Mesenteric fat pad (tissue), 1 donor: ENCODE data around the gene DGKG. TPM values are rescaled to one million over a fixed set of nuclear protein-coding genes. Genes with fewer than 3 reads are reported as not detected.

Source experiments
- DNase-seq: peaks from one replicate; pipeline ENCODE4 v3.0.0-alpha.2; 2020; ENCODE audit warnings: low spot score
- total RNA-seq: library from RNA; stranded (reverse); fragmentation: NEBNext Ultra II Directional; extraction: Animal tissue kit (Norgen Biotek cat#: 25700); gene quantifications from one replicate; pipeline ENCODE4 v1.2.1, GENCODE V29; 2021
- donor health status: DM: yes; HTN: yes; CAD: no.

The DGKG gene
- total RNA-seq, 1 donor from 2014 or later, result 1.7 TPM

DNA sequence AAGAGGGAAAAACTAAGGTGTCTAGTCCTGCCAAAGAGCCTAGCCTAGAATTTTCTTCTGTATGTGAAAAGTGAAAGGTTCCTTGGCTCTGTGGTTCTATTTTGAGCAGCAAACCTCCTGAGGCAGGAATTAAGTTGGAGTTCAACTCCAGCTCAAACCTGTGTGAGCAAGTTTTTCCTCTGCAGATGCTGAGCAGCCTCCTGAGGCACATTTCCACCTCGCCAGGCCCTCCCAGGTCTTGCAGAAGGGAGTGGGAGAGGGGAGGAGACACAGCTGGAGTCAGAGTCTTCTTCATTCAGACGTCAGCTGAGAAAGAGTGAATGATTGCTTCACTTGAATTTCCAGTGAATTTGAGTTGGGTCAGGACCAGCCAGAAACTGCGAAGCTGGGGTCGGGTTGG lies 183.6 kb downstream of the DGKG start:
- no peak for DNase-seq

DNA sequence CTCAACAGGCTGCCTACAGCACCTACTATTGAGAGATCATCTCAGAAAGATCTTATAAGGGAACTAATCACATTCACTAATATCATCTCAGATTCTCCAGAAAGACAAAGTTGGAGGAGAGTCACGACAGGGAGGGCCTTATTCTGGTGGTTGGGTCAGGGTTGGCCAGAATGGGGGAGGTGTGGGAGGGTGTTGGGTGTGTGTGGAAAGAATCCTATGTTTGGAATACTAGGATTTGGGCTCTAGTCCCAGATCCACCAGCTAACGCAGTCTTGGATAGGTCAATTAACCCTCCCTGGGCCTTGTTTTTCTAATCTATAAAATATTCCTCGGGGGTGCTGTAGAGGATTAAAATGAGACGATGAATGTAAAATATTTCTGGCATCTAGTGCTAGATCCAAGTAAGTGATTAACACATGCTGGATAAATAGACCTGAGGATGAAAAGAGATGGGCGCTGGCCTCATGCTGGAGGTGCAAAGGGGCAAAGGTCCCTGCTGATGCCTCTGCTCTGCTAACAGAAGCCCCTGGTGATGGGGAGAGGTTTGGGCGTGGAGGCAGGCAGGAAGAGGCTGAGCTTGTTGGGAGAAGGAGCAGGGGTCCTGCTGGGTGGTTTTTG lies 185.6 kb downstream of the DGKG start:
- DNase-seq, result no peak

DNA sequence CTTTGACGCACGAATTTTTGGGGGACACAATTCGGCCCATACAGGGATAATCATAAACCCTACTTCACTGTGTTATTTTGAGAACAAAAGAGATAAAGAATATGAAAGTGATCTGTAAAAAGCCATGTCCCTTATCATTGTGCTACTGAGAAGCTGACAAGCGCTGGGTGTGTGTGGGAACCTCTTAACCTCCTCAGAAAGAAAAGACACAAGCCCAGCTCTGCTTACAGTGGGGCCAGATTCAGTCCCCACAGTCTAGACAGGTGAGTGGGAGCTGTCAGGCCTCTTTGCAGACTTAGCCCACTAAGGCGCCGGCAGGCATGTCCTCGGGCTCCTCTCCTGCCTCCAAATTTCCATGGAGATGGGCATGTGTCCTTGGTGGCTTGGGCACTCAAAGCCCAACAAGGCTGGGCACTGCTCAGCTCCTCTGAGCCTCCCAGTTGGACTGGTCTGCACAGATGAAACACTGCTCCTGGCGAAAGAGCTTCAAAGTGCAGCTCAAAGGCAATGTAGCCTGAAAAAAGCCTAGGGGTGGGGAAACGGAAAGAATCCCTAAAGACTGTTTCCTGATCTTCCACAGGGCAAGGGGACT lies 188.7 kb downstream of the DGKG start:
- DNase-seq, result no peak

- DNase-seq, result no peak
Measured at GRCh38 chr3:186172353-186172752, 189.7 kb downstream of the DGKG start.

GRCh38 chr3:186171521-186171920 lies 190.5 kb downstream of the DGKG start:
- DNase-seq, result no peak

DNA sequence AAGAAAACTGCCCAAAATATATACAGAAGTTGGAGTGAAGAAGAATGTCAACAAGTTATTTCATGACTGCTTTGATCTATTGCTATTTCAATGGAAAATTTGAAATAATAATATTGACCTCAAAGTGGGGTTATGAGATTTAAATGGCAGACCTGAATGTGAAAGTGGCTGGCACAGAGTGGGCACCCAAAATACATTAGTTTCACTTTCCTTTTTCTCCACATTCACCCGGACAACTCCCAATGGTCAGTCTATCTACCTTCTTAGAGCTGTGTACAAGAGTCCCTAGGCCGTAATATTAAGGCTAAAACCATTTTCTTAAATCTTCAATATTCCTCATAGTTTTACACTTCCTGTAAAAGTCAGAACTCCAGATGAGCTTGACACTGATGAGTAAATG lies 191.5 kb downstream of the DGKG start:
- no peak for DNase-seq

DNA sequence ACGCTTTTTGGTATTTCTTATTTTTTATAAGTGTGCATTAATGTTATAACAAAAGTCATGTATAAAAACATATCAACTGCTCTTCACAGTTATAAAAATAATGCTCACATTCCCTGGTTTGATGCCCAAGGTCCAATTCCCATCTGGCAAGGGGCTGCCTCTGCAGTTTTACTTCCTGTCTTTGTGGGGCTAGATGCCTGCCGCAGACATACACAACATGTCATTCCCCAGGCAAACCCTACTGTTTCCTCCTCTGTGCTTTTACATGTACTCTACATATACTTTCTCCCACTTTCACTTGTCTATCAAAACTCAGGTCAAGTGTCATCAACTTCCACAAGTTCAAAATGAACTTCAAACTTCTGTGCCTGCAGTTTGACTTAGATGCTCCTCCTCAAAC lies 192.7 kb downstream of the DGKG start:
- DNase-seq, result no peak

DNA sequence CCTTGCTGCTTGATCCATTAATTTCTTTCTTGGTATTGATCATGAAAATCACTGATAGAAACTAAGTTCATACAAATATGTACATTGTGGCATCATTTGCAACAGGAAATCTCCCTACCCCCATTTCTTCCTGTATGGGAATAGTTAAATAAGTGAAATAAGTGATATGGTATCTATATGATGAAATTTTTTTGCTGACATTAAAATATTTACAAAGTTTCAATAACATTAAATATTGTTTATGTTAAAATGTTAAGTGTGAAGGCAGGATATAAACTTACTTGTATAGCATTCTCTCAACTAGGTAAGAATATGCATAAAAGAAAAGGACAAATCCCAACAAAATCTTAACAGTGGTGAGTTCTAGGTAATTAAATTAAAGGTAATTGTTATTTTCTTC lies 193.1 kb downstream of the DGKG start:
- no peak for DNase-seq

DNA sequence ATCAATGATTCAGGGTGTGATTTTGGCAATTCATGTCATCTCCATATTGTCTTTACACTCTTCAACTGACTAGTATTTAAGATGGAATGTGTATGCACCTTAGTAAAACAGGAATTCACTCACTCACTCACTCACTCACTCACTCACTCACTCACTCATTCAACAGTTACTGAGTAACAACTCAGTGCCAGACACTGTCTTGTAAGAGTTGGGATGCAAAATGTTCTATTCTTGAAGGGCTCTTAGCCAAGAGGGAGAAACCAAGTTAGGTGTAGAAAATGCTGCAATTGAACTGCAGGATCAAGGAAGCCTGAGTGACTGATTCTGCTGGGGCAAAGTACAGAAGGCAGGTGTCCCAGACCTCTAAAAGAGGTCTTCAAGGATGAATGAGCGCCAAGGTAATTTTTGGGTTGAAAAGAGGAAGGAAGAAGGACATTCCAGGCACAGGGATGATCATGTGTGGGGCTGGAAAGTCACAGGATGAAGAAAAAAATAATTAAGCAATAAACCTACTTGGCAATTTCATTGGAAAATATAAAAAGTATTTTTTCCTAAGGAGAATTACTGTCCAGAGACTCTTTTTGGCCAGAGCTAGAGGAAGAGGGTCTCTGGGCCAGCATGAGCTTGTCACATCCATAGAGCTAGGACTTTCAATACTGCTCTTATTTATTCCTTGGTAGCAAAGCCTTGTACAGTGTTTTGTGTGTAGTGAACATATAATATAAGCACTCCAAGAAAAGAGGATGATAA lies 194.2 kb downstream of the DGKG start:
- DNase-seq, result no peak

GRCh38 chr3:186166491-186167288 lies 195.3 kb downstream of the DGKG start:
- no peak for DNase-seq

DNA sequence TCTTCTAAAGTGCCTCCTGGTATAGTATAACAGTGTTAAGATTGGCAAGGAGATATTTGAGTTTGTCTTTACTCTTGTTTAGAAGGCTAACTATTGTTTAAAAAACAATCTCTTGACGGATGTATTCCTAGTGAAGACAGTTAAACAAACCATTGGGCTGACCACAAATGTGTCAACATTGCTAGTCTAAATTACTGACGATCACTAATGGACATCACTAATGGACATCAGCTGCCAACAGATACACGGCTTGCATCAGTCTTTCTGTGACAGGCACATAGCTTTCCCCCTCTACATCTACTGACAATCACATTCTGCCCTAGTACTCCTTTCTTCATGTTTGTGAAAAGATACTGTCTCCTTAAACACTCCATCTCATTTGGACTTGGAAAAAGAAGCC lies 196.0 kb downstream of the DGKG start:
- no peak for DNase-seq

DNA sequence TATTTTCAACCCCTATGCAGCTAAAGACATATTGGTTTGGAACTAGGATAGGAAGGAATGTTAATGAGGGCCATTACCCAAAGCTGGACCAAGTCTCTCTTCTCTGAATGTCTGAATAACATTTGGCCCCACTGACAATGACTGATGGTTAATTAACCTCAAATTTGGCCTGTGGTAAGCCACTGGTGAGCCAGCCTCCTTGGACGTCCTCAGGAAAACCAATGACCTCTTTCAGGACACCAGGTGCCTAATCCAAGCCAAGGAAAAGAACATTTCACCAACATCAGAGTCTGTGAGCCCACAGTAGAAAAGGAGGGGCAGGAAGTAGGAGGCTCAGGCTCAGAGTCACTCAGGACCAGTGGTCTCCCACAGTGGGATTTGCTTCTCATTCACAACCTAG lies 196.7 kb downstream of the DGKG start:
- DNase-seq, result no peak

DNA sequence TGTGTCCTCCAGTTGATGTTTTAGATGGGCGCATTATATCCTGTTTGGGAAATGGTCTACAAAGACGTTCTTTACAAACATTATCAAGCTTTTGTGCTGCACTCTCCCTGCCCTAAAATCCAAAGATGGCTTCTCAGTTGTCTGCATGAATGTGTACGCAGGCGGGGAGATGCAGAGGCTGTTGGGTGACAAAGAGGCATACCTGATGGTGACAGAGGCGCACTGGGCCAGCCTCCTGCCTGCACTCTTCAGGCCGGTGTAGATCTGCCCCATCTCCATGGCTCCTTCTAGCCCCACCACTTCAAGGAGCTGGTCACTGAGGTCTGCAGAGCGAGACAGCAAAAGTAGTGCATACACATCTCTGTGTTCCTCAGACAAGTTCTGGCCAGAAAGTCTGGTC lies 197.3 kb downstream of the DGKG start:
- DNase-seq, result no peak

DNA sequence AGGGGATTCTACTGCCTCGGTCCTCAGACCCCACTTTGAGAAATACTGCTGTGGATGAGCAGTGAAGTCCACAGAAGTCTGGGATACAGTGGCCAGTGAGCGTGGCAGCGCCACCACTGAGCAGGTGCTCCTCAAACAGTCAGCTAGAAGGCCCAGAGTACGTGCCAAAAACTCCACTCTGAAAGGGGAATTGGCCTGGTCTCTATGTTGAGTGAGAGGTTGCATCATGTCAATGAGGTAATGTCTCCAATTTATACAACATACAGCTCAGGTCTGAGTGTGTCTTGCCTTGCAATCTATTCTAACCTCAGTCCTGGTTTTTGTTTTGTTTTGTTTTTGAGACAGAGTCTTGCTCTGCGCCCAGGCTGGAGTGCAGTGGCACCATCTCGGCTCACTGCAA lies 199.8 kb downstream of the DGKG start:
- no peak for DNase-seq

DNA sequence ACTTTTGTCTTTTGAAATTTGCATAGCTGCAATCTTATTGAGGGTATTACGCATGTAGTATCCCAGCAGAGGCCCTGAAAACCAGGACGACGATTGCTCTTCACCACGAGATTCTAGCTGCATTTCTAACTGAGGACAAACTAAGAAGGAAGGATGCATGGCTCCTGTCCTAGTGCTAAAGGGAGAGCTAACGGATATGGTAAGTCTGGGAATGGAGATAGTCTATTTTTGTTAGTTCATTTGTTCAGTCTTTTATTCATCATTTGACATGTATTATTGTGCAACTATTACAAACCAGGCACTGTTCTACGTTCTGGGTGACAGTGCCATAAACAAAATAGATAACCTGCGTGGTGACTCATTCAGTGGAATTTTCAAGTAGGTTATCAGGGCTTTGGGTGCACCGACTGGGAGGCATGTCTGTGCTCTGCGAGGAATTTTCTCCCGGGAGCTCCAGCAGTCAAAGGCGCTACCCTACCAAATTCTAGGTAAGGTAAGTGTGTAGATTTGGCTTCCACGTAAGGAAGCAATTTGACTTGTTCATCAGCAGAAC lies 201.3 kb downstream of the DGKG start:
- no peak for DNase-seq

DNA sequence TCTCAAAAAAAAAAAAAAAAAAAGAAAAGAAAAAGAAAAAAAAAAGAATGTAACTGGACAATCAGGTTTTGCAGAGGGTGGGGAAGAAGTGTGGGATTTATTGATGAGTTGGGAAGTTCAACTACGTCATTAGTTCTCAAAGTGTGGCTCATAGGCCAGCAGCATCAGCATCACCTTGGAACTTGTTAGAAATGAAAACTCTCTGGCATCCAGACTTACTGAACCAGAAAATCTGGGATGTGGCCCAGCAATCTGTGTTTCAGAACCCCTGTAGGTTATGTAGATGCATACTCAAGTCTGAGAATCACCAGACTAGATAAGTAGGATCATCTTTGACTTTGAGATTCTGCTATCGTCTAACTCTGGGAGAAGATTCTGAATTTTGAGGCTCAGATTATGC lies 207.4 kb downstream of the DGKG start:
- DNase-seq, result no peak

DNA sequence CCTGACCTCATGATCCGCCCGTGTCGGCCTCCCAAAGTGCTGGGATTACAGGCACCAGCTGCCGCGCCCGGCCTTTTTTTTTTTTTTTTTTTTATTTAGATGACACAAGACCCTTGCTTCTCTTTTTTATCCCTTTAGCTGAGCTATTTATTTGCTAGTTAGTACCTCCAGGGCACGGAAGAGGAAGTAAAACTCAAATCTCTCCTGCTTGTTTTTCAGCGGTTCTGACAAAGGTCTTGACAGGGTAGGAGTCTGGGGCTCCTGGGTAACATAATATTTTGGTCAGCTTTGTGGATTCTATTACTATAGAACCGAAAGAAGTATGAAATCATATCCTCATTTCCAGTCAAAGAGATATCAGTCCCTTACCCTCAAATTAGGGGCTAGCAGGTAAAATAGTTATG lies 209.1 kb downstream of the DGKG start:
- DNase-seq, result no peak

DNA sequence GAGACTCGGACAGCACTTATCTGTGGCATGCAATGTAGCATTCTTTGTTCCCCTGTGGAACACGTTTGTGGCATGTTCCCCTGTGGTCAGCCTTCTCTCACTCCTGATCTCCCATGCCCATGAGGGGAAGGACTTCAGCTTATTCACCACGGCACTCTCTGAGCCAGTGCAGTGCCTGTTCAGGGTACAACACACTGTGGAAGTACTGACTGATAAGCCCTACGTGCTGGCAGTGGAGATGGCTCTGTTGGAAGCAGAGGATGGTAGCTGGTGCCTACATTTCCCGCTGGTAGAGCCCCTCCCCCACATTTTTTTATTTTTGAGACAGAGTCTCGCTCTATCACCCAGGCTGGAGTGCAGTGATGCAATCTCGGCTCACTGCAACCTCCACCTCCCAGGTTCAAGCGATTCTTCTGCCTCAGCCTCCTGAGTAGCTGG lies 209.7 kb downstream of the DGKG start:
- DNase-seq, result no peak

- DNase-seq, result no peak
Measured at GRCh38 chr3:186151077-186151971, 210.7 kb downstream of the DGKG start.

DNA sequence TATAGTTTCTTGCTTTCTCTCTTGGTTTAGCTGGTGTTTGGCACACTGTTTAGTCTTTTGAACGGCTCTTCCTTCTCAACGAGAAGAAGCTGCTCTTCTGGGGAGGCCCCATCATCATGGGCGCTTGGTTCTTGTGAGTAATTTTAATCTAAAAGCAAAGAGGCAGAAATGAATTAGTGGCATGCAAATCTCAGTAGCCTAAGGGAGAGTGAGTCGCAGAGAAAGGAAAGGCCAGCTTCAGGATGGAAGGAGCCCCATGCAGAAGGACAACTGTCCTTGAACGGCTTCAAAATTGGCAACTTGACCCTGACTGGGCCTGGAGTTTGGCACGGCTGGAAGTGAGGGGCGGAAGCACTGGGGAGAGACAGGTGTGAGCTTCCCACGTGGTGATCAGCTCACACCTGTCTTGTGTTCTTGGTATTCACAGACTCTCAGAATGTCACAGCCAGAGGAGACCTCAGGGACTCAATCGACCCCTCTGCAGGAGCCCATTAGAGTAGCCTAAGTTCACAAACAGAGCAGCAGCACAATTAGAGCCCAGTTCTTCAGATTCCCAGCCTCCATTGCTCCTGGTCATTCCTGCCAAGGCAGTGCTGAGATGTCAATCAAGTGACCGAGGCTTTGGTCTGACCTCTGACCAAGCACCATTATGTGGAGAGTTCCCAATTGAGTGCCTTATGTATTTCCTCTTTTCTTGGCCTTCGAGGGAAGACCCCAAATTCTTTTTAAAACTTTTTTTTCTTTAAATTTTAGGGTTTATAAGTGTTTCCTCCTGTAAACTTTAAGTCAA lies 211.8 kb downstream of the DGKG start:
- no peak for DNase-seq
